H9 (cell line): ENCODE data around the gene WDR59. TPM values are rescaled to one million over a fixed set of nuclear protein-coding genes. Genes with fewer than 3 reads are reported as not detected.

Source experiments
- DNase-seq: peaks from one replicate; pipeline ENCODE4 v3.0.0-alpha.2; 2017
- H2AFZ ChIP-seq: one replicate; pipeline ENCODE4 v1.6.1; 2013; ENCODE audit warnings: mild to moderate bottlenecking, low read length, control low read depth, moderate library complexity
- H2AK5ac ChIP-seq: 2 replicates; pipeline ENCODE4 v1.6.1; 2013; ENCODE audit warnings: low read length, control low read depth, mixed read lengths; ENCODE audit not compliant: insufficient read length
- H2BK120ac ChIP-seq: one replicate; pipeline ENCODE4 v1.6.1; 2013; ENCODE audit warnings: low read depth, mild to moderate bottlenecking, low read length, control low read depth, inconsistent platforms; ENCODE audit not compliant: poor library complexity, severe bottlenecking
- H2BK12ac ChIP-seq: 2 replicates; pipeline ENCODE4 v1.6.1; 2013; ENCODE audit warnings: low read length, control low read depth, mixed read lengths, low read depth; ENCODE audit not compliant: insufficient read length
- H2BK15ac ChIP-seq: 2 replicates; pipeline ENCODE4 v1.6.1; 2013; ENCODE audit warnings: low read depth, low read length, control low read depth
- H2BK20ac ChIP-seq: one replicate; pipeline ENCODE4 v1.6.1; 2013; ENCODE audit warnings: low read depth, mild to moderate bottlenecking, low read length, control low read depth, inconsistent platforms; ENCODE audit not compliant: poor library complexity, severe bottlenecking
- H2BK5ac ChIP-seq: 2 replicates; pipeline ENCODE4 v1.6.1; 2013; ENCODE audit warnings: low read length, control low read depth, mixed read lengths; ENCODE audit not compliant: insufficient read length
- H3K14ac ChIP-seq: 2 replicates; pipeline ENCODE4 v1.6.1; 2013; ENCODE audit warnings: low read length, control low read depth; ENCODE audit not compliant: insufficient read depth
- H3K18ac ChIP-seq: 2 replicates; pipeline ENCODE4 v1.6.1; 2013; ENCODE audit warnings: low read depth, mild to moderate bottlenecking, mixed read lengths, low read length, control low read depth; ENCODE audit not compliant: insufficient read length
- H3K23ac ChIP-seq: 2 replicates; pipeline ENCODE4 v1.6.1; 2013; ENCODE audit warnings: low read length, control low read depth, mixed read lengths, low read depth; ENCODE audit not compliant: insufficient read length
- H3K23me2 ChIP-seq: 2 replicates; pipeline ENCODE4 v1.6.1; 2013; ENCODE audit warnings: low read depth, mild to moderate bottlenecking, mixed read lengths, low read length, control low read depth; ENCODE audit not compliant: insufficient read length, poor library complexity, severe bottlenecking
- H3K27ac ChIP-seq: 2 replicates; pipeline ENCODE4 v1.5.1; 2013; ENCODE audit warnings: low read length, control low read depth, mixed read lengths, low read depth; ENCODE audit not compliant: insufficient read length
- H3K27me3 ChIP-seq: 2 replicates; pipeline ENCODE4 v1.6.1; 2013; ENCODE audit warnings: low read length, control low read depth, inconsistent platforms; ENCODE audit not compliant: insufficient read depth
- H3K4ac ChIP-seq: 2 replicates; pipeline ENCODE4 v1.6.1; 2013; ENCODE audit warnings: low read depth, mild to moderate bottlenecking, control low read depth, inconsistent platforms, low read length, moderate library complexity
- H3K4me1 ChIP-seq: 2 replicates; pipeline ENCODE4 v1.6.1; 2013; ENCODE audit warnings: low read length, control low read depth, inconsistent platforms; ENCODE audit not compliant: insufficient read depth
- H3K4me2 ChIP-seq: 2 replicates; pipeline ENCODE4 v1.6.1; 2013; ENCODE audit warnings: low read length, control low read depth, mixed read lengths; ENCODE audit not compliant: insufficient read length, insufficient read depth
- H3K56ac ChIP-seq: 2 replicates; pipeline ENCODE4 v1.6.1; 2013; ENCODE audit warnings: low read depth, mild to moderate bottlenecking, mixed read lengths, low read length, control low read depth; ENCODE audit not compliant: insufficient read length
- H3K79me1 ChIP-seq: 2 replicates; pipeline ENCODE4 v1.6.1; 2013; ENCODE audit warnings: low read depth, mild to moderate bottlenecking, moderate library complexity, low read length, control low read depth, inconsistent platforms; ENCODE audit not compliant: insufficient read depth, poor library complexity, severe bottlenecking
- H3K79me2 ChIP-seq: 2 replicates; pipeline ENCODE4 v1.6.1; 2013; ENCODE audit warnings: low read length, control low read depth, inconsistent platforms; ENCODE audit not compliant: insufficient read depth
- H3K9ac ChIP-seq: 2 replicates; pipeline ENCODE4 v1.6.1; 2013; ENCODE audit warnings: low read length, control low read depth, mixed read lengths; ENCODE audit not compliant: insufficient read length; ENCODE audit errors: extremely low read depth
- H3K9me3 ChIP-seq: one replicate; pipeline ENCODE4 v1.6.1; 2013; ENCODE audit warnings: low read depth, low read length, inconsistent platforms; ENCODE audit not compliant: control insufficient read depth
- H3T11ph ChIP-seq: one replicate; pipeline ENCODE4 v1.6.1; 2013; ENCODE audit warnings: mild to moderate bottlenecking, low read length, control low read depth, inconsistent platforms
- H4K20me1 ChIP-seq: one replicate; pipeline ENCODE4 v1.6.1; 2013; ENCODE audit not compliant: control insufficient read depth, insufficient read length, insufficient read depth
- H4K5ac ChIP-seq: 2 replicates; pipeline ENCODE4 v1.6.1; 2013; ENCODE audit warnings: low read depth, mild to moderate bottlenecking, mixed read lengths, low read length, control low read depth; ENCODE audit not compliant: insufficient read length
- H4K8ac ChIP-seq: replicated peaks from 2 replicates; pipeline ENCODE4 v1.6.1; 2013; ENCODE audit warnings: low read length, control low read depth, mixed read lengths, low read depth; ENCODE audit not compliant: insufficient read length
- H4K91ac ChIP-seq: 2 replicates; pipeline ENCODE4 v1.6.1; 2013; ENCODE audit warnings: low read depth, mild to moderate bottlenecking, moderate library complexity, mixed read lengths, low read length, control low read depth; ENCODE audit not compliant: insufficient read length
- H3K27ac Mint-ChIP-seq, 3 experiments: 2 replicates in 2 of 3; 3 replicates in 1 of 3; pipeline ENCODE4 v1.8.0; 2020 to 2021; ENCODE audit warnings: mixed read lengths in 3 of 3, mild to moderate bottlenecking in 1 of 3, moderate library complexity in 1 of 3
- H3K27me3 Mint-ChIP-seq: 2 replicates; pipeline ENCODE4 v1.8.0; 2021; ENCODE audit warnings: low read depth, mild to moderate bottlenecking, moderate library complexity, mixed read lengths
- H3K36me3 Mint-ChIP-seq, 3 experiments: 2 replicates in 2 of 3; 3 replicates in 1 of 3; pipeline ENCODE4 v1.8.0; 2020 to 2021; ENCODE audit warnings: low read depth in 3 of 3, mixed read lengths in 3 of 3; ENCODE audit not compliant: insufficient read depth in 1 of 3
- H3K4me1 Mint-ChIP-seq, 2 experiments: 2 replicates each; pipeline ENCODE4 v1.8.0; 2020; ENCODE audit warnings: mixed read lengths in 2 of 2
- H3K4me3 Mint-ChIP-seq, 2 experiments: 2 replicates in 1 of 2; 3 replicates in 1 of 2; pipeline ENCODE4 v1.8.0; 2020 to 2021; ENCODE audit warnings: mild to moderate bottlenecking in 2 of 2, mixed read lengths in 2 of 2, moderate library complexity in 1 of 2
- H3K9me3 Mint-ChIP-seq, 2 experiments: 2 replicates in 1 of 2; 3 replicates in 1 of 2; pipeline ENCODE4 v1.8.0; 2020; ENCODE audit warnings: mild to moderate bottlenecking in 2 of 2, mixed read lengths in 2 of 2, moderate library complexity in 1 of 2
- CTCF ChIP-seq: fragments of 200-600 bp; sonication (generic); conservative IDR thresholded peaks from 3 replicates; pipeline ENCODE4 v1.8.0; 2021; ENCODE audit warnings: antibody characterized with exemption, mild to moderate bottlenecking
- WGBS: extraction: QIAGEN DNeasy Blood & Tissue Kit; methylation state at CpG from one replicate; pipeline ENCODE4 v1.1.7; 2013; ENCODE audit warnings: missing lambda C conversion rate, low lambda C conversion rate, mixed read lengths; ENCODE audit not compliant: insufficient read length; ENCODE audit errors: extremely low coverage; 5-methylcytosine and 5-hydroxymethylcytosine counted together
- total RNA-seq: library from RNA; stranded (reverse); gene quantifications from 2 replicates; pipeline ENCODE4 v1.2.1, GENCODE V29; 2021

WDR59 gene
- total RNA-seq, 1 experiment from 2014 or later, result 97.5 TPM

GRCh38 chr16:74901606-74902005, 83.3 kb downstream of the WDR59 start:
- H2BK12ac ChIP-seq, result no peak overlapping the region
- H4K5ac ChIP-seq, result no peak overlapping the region
- H3K4me1 ChIP-seq, result no peaks in the 10 kb centered on the region
- H3K14ac ChIP-seq, result no peak overlapping the region
- no peak for TF ChIP-seq CTCF
- no CpG with 5 or more reads among the region's 4 CpGs for WGBS
- H3K23me2 ChIP-seq, result no peaks in the 10 kb centered on the region
- no peak overlapping the region for H2BK120ac ChIP-seq
- no peak overlapping the region for H2AK5ac ChIP-seq
- no peak overlapping the region for H4K91ac ChIP-seq
- H3K23ac ChIP-seq, result no peak overlapping the region
- H3K4ac ChIP-seq, result no peak overlapping the region
- Mint-ChIP-seq H3K27ac (no peak overlapping the region), H3K27me3 (no peaks in the 10 kb centered on the region), H3K4me3 (no peak overlapping the region), H3K4me1 (peaks cover 14 to 16% of the 10 kb centered on the region in 2 experiments), H3K9me3 (no peaks in the 10 kb centered on the region), H3K36me3 (peaks cover 16 to 55% (median 32%) of the 10 kb centered on the region in 3 experiments)
- no peak overlapping the region for H4K8ac ChIP-seq
- no peak overlapping the region for H3K18ac ChIP-seq
- no peak overlapping the region for H3K4me2 ChIP-seq
- DNase-seq, result no peak
- no peaks in the 10 kb centered on the region for H3K9me3 ChIP-seq
- no peaks in the 10 kb centered on the region for H3K79me1 ChIP-seq
- H2BK15ac ChIP-seq, result no peak overlapping the region
- no peaks in the 10 kb centered on the region for H3K27me3 ChIP-seq
- H2AFZ ChIP-seq, result no peak overlapping the region
- H2BK20ac ChIP-seq, result no peak overlapping the region
- no peak overlapping the region for H3T11ph ChIP-seq
- no peaks in the 10 kb centered on the region for H3K79me2 ChIP-seq
- H4K20me1 ChIP-seq, result no peaks in the 10 kb centered on the region
- no peak overlapping the region for H2BK5ac ChIP-seq
- H3K9ac ChIP-seq, result no peak overlapping the region
- H3K56ac ChIP-seq, result no peak overlapping the region
- no peak overlapping the region for H3K27ac ChIP-seq
